M059J (cell line): Measurements from ENCODE around the gene ASIC4. TPM values are rescaled to one million over a fixed set of nuclear protein-coding genes. Genes with fewer than 3 reads are reported as not detected.
A peak's percentile ranks its signal among the peaks of the same experiment; 100 is the strongest.

Experiments used
- DNase-seq: peaks from one replicate; pipeline ENCODE4 v3.0.0-alpha.2; 2012; ENCODE audit warnings: low read depth
- total RNA-seq: library from RNA; depleted of rRNA; stranded (reverse); fragments of >200 nt; shearing (Covaris generic); gene quantifications from 2 replicates; pipeline ENCODE4 v1.2.3, GENCODE V29; 2014

ASIC4 gene
- total RNA-seq, 1 experiment from 2014 or later, result 0.02 TPM

- no peak for DNase-seq
These were observed 31.4 kb upstream of the ASIC4 start for GRCh38 chr2:219482674-219483405.

- no peak for DNase-seq
These were observed 30.6 kb upstream of the ASIC4 start for GRCh38 chr2:219483451-219484342.

- no peak for DNase-seq
These were observed 29.7 kb upstream of the ASIC4 start for GRCh38 chr2:219484343-219485200.

- DNase-seq, result no peak
These were observed 29.1 kb upstream of the ASIC4 start for GRCh38 chr2:219485201-219485580.

- DNase-seq, result no peak
These were observed 27.8 kb upstream of the ASIC4 start for GRCh38 chr2:219486380-219486959.

GRCh38 chr2:219488149-219488843 lies 26.0 kb upstream of the ASIC4 start:
- no peak for DNase-seq

- no peak for DNase-seq
These were observed 25.5 kb upstream of the ASIC4 start for GRCh38 chr2:219488844-219489194.

- DNase-seq, result no peak
These were observed 25.0 kb upstream of the ASIC4 start for GRCh38 chr2:219489315-219489714.

GRCh38 chr2:219490186-219490585 lies 24.1 kb upstream of the ASIC4 start:
- DNase-seq, result no peak

- no peak for DNase-seq
These were observed 23.6 kb upstream of the ASIC4 start for GRCh38 chr2:219490600-219491130.

GRCh38 chr2:219491278-219491963 lies 22.9 kb upstream of the ASIC4 start:
- no peak for DNase-seq

GRCh38 chr2:219492575-219492974 lies 21.7 kb upstream of the ASIC4 start:
- DNase-seq, result no peak

GRCh38 chr2:219493086-219493485 lies 21.2 kb upstream of the ASIC4 start:
- DNase-seq, result no peak

- DNase-seq, result no peak
These were observed 19.2 kb upstream of the ASIC4 start for GRCh38 chr2:219494952-219495530.

GRCh38 chr2:219495531-219496122 lies 18.7 kb upstream of the ASIC4 start:
- peak; percentile 66 for DNase-seq

GRCh38 chr2:219496247-219496824 lies 17.9 kb upstream of the ASIC4 start:
- no peak for DNase-seq

- no peak for DNase-seq
These were observed 17.3 kb upstream of the ASIC4 start for GRCh38 chr2:219496825-219497494.

GRCh38 chr2:219497495-219498279 lies 16.6 kb upstream of the ASIC4 start:
- DNase-seq, result peak; percentile 86
